Ascending aorta (tissue), 2 donors: ENCODE results near the gene LARP4B. TPM values are rescaled to one million over a fixed set of nuclear protein-coding genes. Genes with fewer than 3 reads are reported as not detected.

ENCODE experiments used
- DNase-seq, 2 donors: peaks; one replicate each; pipeline ENCODE4 v3.0.0-alpha.2; 2019; ENCODE audit warnings: low spot score in 2 of 2
- H3K27ac ChIP-seq, 2 donors: fragments of 200-600 bp; sonication (generic); one replicate each; pipeline ENCODE4 v1.5.1; 2016 to 2017; ENCODE audit warnings: mild to moderate bottlenecking in 1 of 2
- H3K27me3 ChIP-seq: fragments of 200-600 bp; sonication (generic); one replicate; pipeline ENCODE4 v1.5.1; 2017
- H3K36me3 ChIP-seq, 2 donors: fragments of 200-600 bp; sonication (generic); one replicate each; pipeline ENCODE4 v1.5.1; 2016
- H3K4me1 ChIP-seq, 2 donors: fragments of 200-600 bp; sonication (generic); one replicate each; pipeline ENCODE4 v1.5.1; 2016 to 2017; ENCODE audit warnings: mild to moderate bottlenecking in 1 of 2
- H3K4me3 ChIP-seq, 2 donors: fragments of 200-600 bp; sonication (generic); one replicate each; pipeline ENCODE4 v1.5.1; 2016 to 2017; ENCODE audit warnings: mild to moderate bottlenecking in 1 of 2
- H3K9me3 ChIP-seq, 2 donors: fragments of 200-600 bp; sonication (generic); one replicate each; pipeline ENCODE4 v1.5.1; 2016
- CTCF ChIP-seq, 3 experiments: fragments of 200-600 bp in 2 of 3; fragments of 450-650 bp in 1 of 3; sonication (generic) in 2 of 3; IDR thresholded peaks; one replicate each; pipeline ENCODE4 v1.5.1; 2016 to 2019; ENCODE audit warnings: antibody characterized with exemption in 3 of 3, mild to moderate bottlenecking in 1 of 3, moderate library complexity in 1 of 3
- intact Hi-C: fragments of 100-400 bp; cut with DNase I; formaldehyde crosslinking; loops from one replicate; pipeline ENCODE4 v1.15.1; 2023
- total RNA-seq: library from RNA; depleted of rRNA; stranded (reverse); fragments of >200 nt; gene quantifications from one replicate; pipeline ENCODE4 v1.1.0, GENCODE V29; 2016

LARP4B gene
- total RNA-seq, 1 donor from 2014 or later, result 31.6 TPM

- intact Hi-C loops, result no loop called here
- DNase-seq, result no peak
- Histone ChIP-seq H3K4me3 (no peak overlapping the region), H3K36me3 (no peaks in the 10 kb centered on the region), H3K9me3 (peaks cover 0 to 7% of the 10 kb centered on the region in 2 donors), H3K27ac (no peak overlapping the region), H3K27me3 (no peaks in the 10 kb centered on the region), H3K4me1 (no peaks in the 10 kb centered on the region)
- TF ChIP-seq CTCF (IDR thresholded peaks at IDR 0.05), result no peak
Measured at GRCh38 chr10:797179-797578, 134.3 kb downstream of the LARP4B start.

- Histone ChIP-seq H3K27ac (no peak overlapping the region), H3K27me3 (no peaks in the 10 kb centered on the region), H3K36me3 (no peaks in the 10 kb centered on the region), H3K4me3 (no peak overlapping the region), H3K9me3 (peaks cover 0 to 7% of the 10 kb centered on the region in 2 donors), H3K4me1 (no peaks in the 10 kb centered on the region)
- DNase-seq, result no peak
- intact Hi-C loops, result no loop called here
- TF ChIP-seq CTCF (IDR thresholded peaks at IDR 0.05), result no peak
Measured at GRCh38 chr10:796233-796632, 135.3 kb downstream of the LARP4B start.

- H3K36me3 ChIP-seq, result no peaks in the 10 kb centered on the region
- H3K4me1 ChIP-seq, result no peaks in the 10 kb centered on the region
- TF ChIP-seq CTCF (IDR thresholded peaks at IDR 0.05), result no peak
- no peaks in the 10 kb centered on the region for H3K27me3 ChIP-seq
- H3K4me3 ChIP-seq, result no peak overlapping the region
- peaks cover 0 to 7% of the 10 kb centered on the region in 2 donors for H3K9me3 ChIP-seq
- intact Hi-C loops, result no loop called here
- H3K27ac ChIP-seq, result no peak overlapping the region
- DNase-seq, result peak in 1 of 2 donors; percentile 28
Measured at GRCh38 chr10:794382-794956, 137.0 kb downstream of the LARP4B start.

GRCh38 chr10:792792-793100 lies 138.8 kb downstream of the LARP4B start:
- H3K27me3 ChIP-seq, result no peaks in the 10 kb centered on the region
- DNase-seq, result no peak
- peaks cover 0 to 7% of the 10 kb centered on the region in 2 donors for H3K9me3 ChIP-seq
- intact Hi-C loops, result no loop called here
- peaks cover 0 to 2% of the 10 kb centered on the region in 2 donors for H3K4me1 ChIP-seq
- no peak for TF ChIP-seq CTCF (IDR thresholded peaks at IDR 0.05)
- H3K4me3 ChIP-seq, result no peak overlapping the region
- no peaks in the 10 kb centered on the region for H3K36me3 ChIP-seq
- no peak overlapping the region for H3K27ac ChIP-seq

GRCh38 chr10:792083-792791 lies 139.3 kb downstream of the LARP4B start:
- Histone ChIP-seq H3K4me3 (no peak overlapping the region), H3K36me3 (no peaks in the 10 kb centered on the region), H3K4me1 (peaks cover 0 to 2% of the 10 kb centered on the region in 2 donors), H3K27ac (no peak overlapping the region), H3K9me3 (peaks cover 0 to 7% of the 10 kb centered on the region in 2 donors), H3K27me3 (no peaks in the 10 kb centered on the region)
- intact Hi-C loops, result no loop called here
- TF ChIP-seq CTCF (IDR thresholded peaks at IDR 0.05), result no peak
- no peak for DNase-seq
